ENCODE data around the gene WWOX.

DNA sequence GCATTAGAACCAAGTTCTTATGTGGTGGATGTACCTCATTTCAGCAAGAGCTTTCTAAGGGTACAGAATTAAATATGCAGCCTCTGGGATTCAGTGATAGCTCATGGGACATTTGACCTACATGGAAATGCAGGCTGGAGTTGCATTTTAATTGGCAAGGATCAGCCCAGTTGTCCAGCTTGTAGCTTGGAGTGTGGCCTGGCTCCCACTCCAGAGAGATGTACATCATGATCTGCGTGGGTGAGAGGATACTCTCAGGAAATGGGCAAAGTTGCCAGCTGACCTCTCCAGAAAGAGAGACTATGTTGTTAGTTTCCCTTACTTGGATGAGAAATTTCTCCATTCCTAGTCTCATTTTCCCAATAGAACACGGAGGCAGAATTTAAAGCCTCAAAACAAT lies 945.7 kb downstream of the WWOX start:
- TF ChIP-seq YY1 (IDR thresholded peaks at IDR 0.05; ENCODE audit: insufficient read depth, insufficient read length) (no peak), SUZ12 (IDR thresholded peaks at IDR 0.05; ENCODE audit: extremely low read depth, insufficient read depth, insufficient read length) (no peak), ZNF274 (IDR thresholded peaks at IDR 0.05; ENCODE audit: low read depth, low read length) (no peak)

Data from NT2/D1 (cell line).